ENCODE measurements around the gene ECSIT.

- TF ChIP-seq CTCF (IDR thresholded peaks at IDR 0.05) (no peak), POLR2A (IDR thresholded peaks at IDR 0.05) (no peak)
Observed at GRCh38 chr19:11506101-11506555, 22.8 kb downstream of the ECSIT start.
